Neural crest cell (in vitro differentiated cells): ENCODE measurements around the gene ENGASE. TPM values are rescaled to one million over a fixed set of nuclear protein-coding genes. Genes with fewer than 3 reads are reported as not detected.
A peak's percentile ranks its signal among the peaks of the same experiment; 100 is the strongest.
"Not testable (repeated sequence)": the region's sequence is repeated elsewhere in the genome, so short reads cannot be mapped to it uniquely, and the experiment has no call there.

Experiments
- DNase-seq: peaks from one replicate; pipeline ENCODE4 v3.0.0; 2021; ENCODE audit warnings: low read depth, mixed read lengths, low spot score
- H3K27ac Mint-ChIP-seq: one replicate; pipeline ENCODE4 v1.8.0; 2021; ENCODE audit warnings: mild to moderate bottlenecking, mixed read lengths; ENCODE audit not compliant: unreplicated experiment
- H3K27me3 Mint-ChIP-seq: 2 replicates; pipeline ENCODE4 v1.8.0; 2021; ENCODE audit warnings: low read depth, mild to moderate bottlenecking, mixed read lengths
- H3K36me3 Mint-ChIP-seq: 2 replicates; pipeline ENCODE4 v1.8.0; 2021; ENCODE audit warnings: low read depth, mild to moderate bottlenecking, mixed read lengths
- H3K4me1 Mint-ChIP-seq: 2 replicates; pipeline ENCODE4 v1.8.0; 2021; ENCODE audit warnings: mixed read lengths
- H3K4me3 Mint-ChIP-seq: one replicate; pipeline ENCODE4 v1.8.0; 2021; ENCODE audit warnings: mild to moderate bottlenecking, mixed read lengths
- H3K9me3 Mint-ChIP-seq: 2 replicates; pipeline ENCODE4 v1.8.0; 2021; ENCODE audit warnings: mixed read lengths
- total RNA-seq: library from RNA; stranded (reverse); gene quantifications from 2 replicates; pipeline ENCODE4 v1.2.1, GENCODE V29; 2021
- TF ChIP-seq, protein P1 (sequence below): fragments of 200-600 bp; sonication (generic); conservative IDR thresholded peaks from 2 replicates; pipeline ENCODE4 v1.5.0; 2021; ENCODE audit warnings: antibody characterized with exemption, mild to moderate bottlenecking

The ENGASE gene
- total RNA-seq, 1 donor from 2014 or later = 52.6 TPM

DNA sequence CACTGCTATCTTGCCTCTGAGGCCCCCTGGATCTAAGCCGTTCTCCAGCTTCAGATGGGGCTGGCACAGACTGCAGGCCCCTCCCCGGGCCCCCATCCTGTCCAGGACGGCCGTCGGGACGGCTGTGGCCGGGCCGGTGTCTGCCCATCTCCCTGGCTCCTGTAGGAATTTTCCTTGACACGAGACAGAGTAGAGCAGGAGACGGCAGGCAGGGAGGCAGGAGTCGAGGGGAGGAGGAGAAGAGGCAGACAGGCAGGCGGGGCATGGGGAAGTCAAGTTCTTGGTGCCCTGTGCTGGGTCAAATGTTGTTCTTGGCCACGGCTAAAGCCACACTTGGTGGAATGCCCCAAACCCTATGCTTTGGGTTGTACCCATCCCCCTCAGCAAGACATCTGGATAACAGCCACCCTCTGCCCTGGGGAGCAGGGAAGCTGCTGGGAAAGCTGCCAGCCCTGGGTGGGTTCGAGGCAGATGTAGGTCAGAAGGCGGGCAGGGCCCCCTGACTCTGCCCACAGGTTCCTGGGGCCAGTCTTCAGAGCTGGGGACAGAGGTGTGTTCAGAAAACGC is 46.6 kb upstream of the ENGASE start:
- Mint-ChIP-seq H3K9me3 (no peaks in the 10 kb centered on the region), H3K27ac (no peak overlapping the region), H3K27me3 (peaks cover 77% of the 10 kb centered on the region), H3K36me3 (no peaks in the 10 kb centered on the region), H3K4me1 (peaks cover 22% of the 10 kb centered on the region), H3K4me3 (no peak overlapping the region)
- TF ChIP-seq, protein P1, sequence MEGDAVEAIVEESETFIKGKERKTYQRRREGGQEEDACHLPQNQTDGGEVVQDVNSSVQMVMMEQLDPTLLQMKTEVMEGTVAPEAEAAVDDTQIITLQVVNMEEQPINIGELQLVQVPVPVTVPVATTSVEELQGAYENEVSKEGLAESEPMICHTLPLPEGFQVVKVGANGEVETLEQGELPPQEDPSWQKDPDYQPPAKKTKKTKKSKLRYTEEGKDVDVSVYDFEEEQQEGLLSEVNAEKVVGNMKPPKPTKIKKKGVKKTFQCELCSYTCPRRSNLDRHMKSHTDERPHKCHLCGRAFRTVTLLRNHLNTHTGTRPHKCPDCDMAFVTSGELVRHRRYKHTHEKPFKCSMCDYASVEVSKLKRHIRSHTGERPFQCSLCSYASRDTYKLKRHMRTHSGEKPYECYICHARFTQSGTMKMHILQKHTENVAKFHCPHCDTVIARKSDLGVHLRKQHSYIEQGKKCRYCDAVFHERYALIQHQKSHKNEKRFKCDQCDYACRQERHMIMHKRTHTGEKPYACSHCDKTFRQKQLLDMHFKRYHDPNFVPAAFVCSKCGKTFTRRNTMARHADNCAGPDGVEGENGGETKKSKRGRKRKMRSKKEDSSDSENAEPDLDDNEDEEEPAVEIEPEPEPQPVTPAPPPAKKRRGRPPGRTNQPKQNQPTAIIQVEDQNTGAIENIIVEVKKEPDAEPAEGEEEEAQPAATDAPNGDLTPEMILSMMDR = no peak
- no peak for DNase-seq

- TF ChIP-seq, protein P1 = no peak
- no peak overlapping the region for H3K27ac Mint-ChIP-seq
- peaks cover 20% of the 10 kb centered on the region for H3K4me1 Mint-ChIP-seq
- H3K27me3 Mint-ChIP-seq = peaks cover 70% of the 10 kb centered on the region
- H3K4me3 Mint-ChIP-seq = peak overlapping the region; percentile 67
- H3K36me3 Mint-ChIP-seq = no peaks in the 10 kb centered on the region
- H3K9me3 Mint-ChIP-seq = no peaks in the 10 kb centered on the region
- no peak for DNase-seq
Measured at GRCh38 chr17:79028496-79029326, 45.9 kb upstream of the ENGASE start.

- peaks cover 62% of the 10 kb centered on the region for H3K27me3 Mint-ChIP-seq
- DNase-seq = no peak
Measured at GRCh38 chr17:79029327-79030009, 45.2 kb upstream of the ENGASE start.

DNA sequence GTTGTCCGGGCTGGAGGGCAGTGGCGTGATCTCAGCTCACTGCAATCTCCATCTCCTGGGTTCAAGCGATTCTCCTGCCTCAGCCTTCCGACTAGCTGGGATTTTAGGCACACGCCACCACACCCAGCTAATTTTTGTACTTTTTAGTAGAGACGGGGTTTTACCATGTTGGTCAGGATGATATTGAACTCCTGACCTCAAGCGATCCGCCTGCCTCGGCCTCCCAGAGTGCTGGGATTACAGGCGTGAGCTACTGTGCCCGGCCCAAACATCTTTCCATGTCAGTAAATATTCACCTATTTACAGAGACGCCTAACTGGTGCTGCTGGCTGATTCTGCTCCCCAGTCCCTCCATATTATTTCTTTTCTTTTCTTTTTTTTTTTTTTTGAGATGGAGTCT is 44.0 kb upstream of the ENGASE start:
- H3K36me3 Mint-ChIP-seq, DNase-seq, H3K27ac Mint-ChIP-seq, H3K4me3 Mint-ChIP-seq, H3K9me3 Mint-ChIP-seq: not testable (repeated sequence)
- peaks cover 17% of the 10 kb centered on the region for H3K4me1 Mint-ChIP-seq
- peaks cover 52% of the 10 kb centered on the region for H3K27me3 Mint-ChIP-seq

More at GRCh38 chr17:79029327-79030009, 45.2 kb upstream of the ENGASE start:
- Mint-ChIP-seq H3K4me3 (no peak overlapping the region), H3K36me3 (no peaks in the 10 kb centered on the region), H3K4me1 (peaks cover 20% of the 10 kb centered on the region), H3K27ac (no peak overlapping the region), H3K9me3 (no peaks in the 10 kb centered on the region)
- TF ChIP-seq, protein P1 = no peak

- H3K4me3 Mint-ChIP-seq = no peak overlapping the region
- H3K27ac Mint-ChIP-seq = no peak overlapping the region
- TF ChIP-seq, protein P1 = no peak
- DNase-seq = no peak
- H3K27me3 Mint-ChIP-seq = peaks cover 39% of the 10 kb centered on the region
- peaks cover 10% of the 10 kb centered on the region for H3K4me1 Mint-ChIP-seq
- no peaks in the 10 kb centered on the region for H3K36me3 Mint-ChIP-seq
- no peaks in the 10 kb centered on the region for H3K9me3 Mint-ChIP-seq
Measured at GRCh38 chr17:79031996-79032875, 42.4 kb upstream of the ENGASE start.
